Measurements from ENCODE around the gene BRD1. TPM values are rescaled to one million over a fixed set of nuclear protein-coding genes. Genes with fewer than 3 reads are reported as not detected.

The BRD1 gene
- total RNA-seq, 1 experiment from 2014 or later: 31.3 TPM

- intact Hi-C loops (cut with micrococcal nuclease): no loop called here
- ATAC-seq: no peak
These were observed 43.8 kb upstream of the BRD1 start for GRCh38 chr22:49871482-49871881.

More at GRCh38 chr22:49871482-49871881, 43.8 kb upstream of the BRD1 start:
- DNase-seq (ENCODE audit: low read depth, low spot score): peak; percentile 8
- Histone ChIP-seq H3K4me2 (ENCODE audit: low read length) (no peak overlapping the region), H3K4me1 (ENCODE audit: control insufficient read depth in 1 of 2, insufficient read depth in 2 of 2, low read length in 2 of 2) (no peaks in the 10 kb centered on the region), H3K27me3 (ENCODE audit: insufficient read depth, low read length) (no peaks in the 10 kb centered on the region), H3K27ac (ENCODE audit: low read depth, low read length) (no peak overlapping the region), H3K9me3 (ENCODE audit: control insufficient read depth in 1 of 2, insufficient read depth in 1 of 2, low read depth in 1 of 2, low read length in 2 of 2) (peaks cover 18 to 19% of the 10 kb centered on the region in 2 experiments; a peak in 2 of 4 replicates), H3K9ac (ENCODE audit: low read length) (no peak overlapping the region), H3K79me2 (ENCODE audit: insufficient read depth, low read length) (peaks cover 99% of the 10 kb centered on the region), H3K36me3 (ENCODE audit: control insufficient read depth in 1 of 2, insufficient read depth in 2 of 2, low read length in 2 of 2) (peaks cover 0 to 5% of the 10 kb centered on the region in 2 experiments; a peak in 1 of 4 replicates), H2AFZ (ENCODE audit: low read depth, low read length, poor library complexity, severe bottlenecking) (no peak overlapping the region), H3K4me3 (replicated peaks in 1 of 2; ENCODE audit: low read depth in 1 of 2, low read length in 2 of 2) (no peak overlapping the region), H3K9me2 (ENCODE audit: insufficient read depth) (no peaks in the 10 kb centered on the region), H4K20me1 (ENCODE audit: insufficient read depth) (peaks cover 4% of the 10 kb centered on the region; the same call in 1 of the 2 replicates)
- RAD21 ChIA-PET (ENCODE audit: low non-redundant PET in 1 of 2, low total read pairs in 2 of 2, uncharacterized antibody in 2 of 2, unreplicated experiment in 2 of 2): no interaction called here
- POLR2A ChIA-PET: no interaction called here
- CTCF ChIA-PET: no interaction called here
- TF ChIP-seq, protein P1, sequence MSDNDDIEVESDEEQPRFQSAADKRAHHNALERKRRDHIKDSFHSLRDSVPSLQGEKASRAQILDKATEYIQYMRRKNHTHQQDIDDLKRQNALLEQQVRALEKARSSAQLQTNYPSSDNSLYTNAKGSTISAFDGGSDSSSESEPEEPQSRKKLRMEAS (IDR thresholded peaks at IDR 0.05): no peak
- TF ChIP-seq ZNF274 (IDR thresholded peaks at IDR 0.05; ENCODE audit: low read depth, low read length) (no peak), POLR2AphosphoS5 (IDR thresholded peaks at IDR 0.05; ENCODE audit: low read depth, low read length) (no peak), SP1 (IDR thresholded peaks at IDR 0.05; ENCODE audit: low read depth) (peak; percentile 35; the same call in 1 of the 2 replicates), TCF7L2 (IDR thresholded peaks at IDR 0.05; ENCODE audit: borderline replicate concordance, extremely low read depth, insufficient read depth, insufficient read length) (no peak), SRF (IDR thresholded peaks at IDR 0.05; ENCODE audit: low read depth) (no peak)
- TF ChIP-seq, protein P2, sequence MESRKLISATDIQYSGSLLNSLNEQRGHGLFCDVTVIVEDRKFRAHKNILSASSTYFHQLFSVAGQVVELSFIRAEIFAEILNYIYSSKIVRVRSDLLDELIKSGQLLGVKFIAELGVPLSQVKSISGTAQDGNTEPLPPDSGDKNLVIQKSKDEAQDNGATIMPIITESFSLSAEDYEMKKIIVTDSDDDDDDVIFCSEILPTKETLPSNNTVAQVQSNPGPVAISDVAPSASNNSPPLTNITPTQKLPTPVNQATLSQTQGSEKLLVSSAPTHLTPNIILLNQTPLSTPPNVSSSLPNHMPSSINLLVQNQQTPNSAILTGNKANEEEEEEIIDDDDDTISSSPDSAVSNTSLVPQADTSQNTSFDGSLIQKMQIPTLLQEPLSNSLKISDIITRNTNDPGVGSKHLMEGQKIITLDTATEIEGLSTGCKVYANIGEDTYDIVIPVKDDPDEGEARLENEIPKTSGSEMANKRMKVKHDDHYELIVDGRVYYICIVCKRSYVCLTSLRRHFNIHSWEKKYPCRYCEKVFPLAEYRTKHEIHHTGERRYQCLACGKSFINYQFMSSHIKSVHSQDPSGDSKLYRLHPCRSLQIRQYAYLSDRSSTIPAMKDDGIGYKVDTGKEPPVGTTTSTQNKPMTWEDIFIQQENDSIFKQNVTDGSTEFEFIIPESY (IDR thresholded peaks at IDR 0.05; ENCODE audit: extremely low read depth, insufficient replicate concordance, low read length): no peak
- TF ChIP-seq, protein P3, sequence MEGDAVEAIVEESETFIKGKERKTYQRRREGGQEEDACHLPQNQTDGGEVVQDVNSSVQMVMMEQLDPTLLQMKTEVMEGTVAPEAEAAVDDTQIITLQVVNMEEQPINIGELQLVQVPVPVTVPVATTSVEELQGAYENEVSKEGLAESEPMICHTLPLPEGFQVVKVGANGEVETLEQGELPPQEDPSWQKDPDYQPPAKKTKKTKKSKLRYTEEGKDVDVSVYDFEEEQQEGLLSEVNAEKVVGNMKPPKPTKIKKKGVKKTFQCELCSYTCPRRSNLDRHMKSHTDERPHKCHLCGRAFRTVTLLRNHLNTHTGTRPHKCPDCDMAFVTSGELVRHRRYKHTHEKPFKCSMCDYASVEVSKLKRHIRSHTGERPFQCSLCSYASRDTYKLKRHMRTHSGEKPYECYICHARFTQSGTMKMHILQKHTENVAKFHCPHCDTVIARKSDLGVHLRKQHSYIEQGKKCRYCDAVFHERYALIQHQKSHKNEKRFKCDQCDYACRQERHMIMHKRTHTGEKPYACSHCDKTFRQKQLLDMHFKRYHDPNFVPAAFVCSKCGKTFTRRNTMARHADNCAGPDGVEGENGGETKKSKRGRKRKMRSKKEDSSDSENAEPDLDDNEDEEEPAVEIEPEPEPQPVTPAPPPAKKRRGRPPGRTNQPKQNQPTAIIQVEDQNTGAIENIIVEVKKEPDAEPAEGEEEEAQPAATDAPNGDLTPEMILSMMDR (IDR thresholded peaks at IDR 0.05 in 2 of 3, conservative IDR thresholded peaks at IDR 0.05 in 1 of 3; ENCODE audit: borderline replicate concordance in 1 of 3, insufficient read depth in 1 of 3, low read depth in 2 of 3, low read length in 2 of 3): no peak
- BruUV-seq (replicated peaks): no TSS peak
